ENCODE measurements around the gene TRIM40. TPM values are rescaled to one million over a fixed set of nuclear protein-coding genes. Genes with fewer than 3 reads are reported as not detected.

TRIM40 gene
- total and polyA plus RNA-seq, 2 experiments from 2014 or later = not detected

- no peak overlapping the region for H2AFZ ChIP-seq
- no peak; the same call in 2 of the 3 replicates for ATAC-seq
- Mint-ChIP-seq H3K9me3 (no peaks in the 10 kb centered on the region), H3K36me3 (ENCODE audit: low read depth) (no peaks in the 10 kb centered on the region), H3K27ac (no peak overlapping the region), H3K4me1 (peaks cover 5% of the 10 kb centered on the region), H3K4me3 (no peak overlapping the region), H3K27me3 (ENCODE audit: insufficient read depth, low read depth, poor library complexity) (no peaks in the 10 kb centered on the region)
- no peak overlapping the region for H3K27ac ChIP-seq (ENCODE audit: low read depth)
- H3F3A ChIP-seq (replicated peaks; ENCODE audit: low read depth) = no peaks in the 10 kb centered on the region
- H4K20me1 ChIP-seq (replicated peaks; ENCODE audit: insufficient read depth) = no peaks in the 10 kb centered on the region
- no peaks in the 10 kb centered on the region for H3K9me2 ChIP-seq (ENCODE audit: insufficient read depth)
- H3K36me3 ChIP-seq (ENCODE audit: insufficient read depth) = no peaks in the 10 kb centered on the region
- no peak for DNase-seq (ENCODE audit: low spot score)
- H3K4me1 ChIP-seq (ENCODE audit: insufficient read depth) = no peaks in the 10 kb centered on the region
- TF ChIP-seq ZNF114 (CRISPR knock-in tag; IDR thresholded peaks at IDR 0.05) (no peak), ZNF331 (CRISPR knock-in tag; IDR thresholded peaks at IDR 0.05; ENCODE audit: low read depth) (no peak), STAT1 (IDR thresholded peaks at IDR 0.05; ENCODE audit: unreplicated experiment) (no peak), REST (IDR thresholded peaks at IDR 0.05; ENCODE audit: unreplicated experiment) (no peak), CTCF (conservative IDR thresholded peaks at IDR 0.05; ENCODE audit: low read depth in 2 of 2) (no peak), ZNF462 (CRISPR knock-in tag; IDR thresholded peaks at IDR 0.05) (no peak)
- H3K27me3 ChIP-seq (ENCODE audit: insufficient read depth) = no peaks in the 10 kb centered on the region
- no peak overlapping the region for H3K4me3 ChIP-seq
- no peaks in the 10 kb centered on the region for H3K79me2 ChIP-seq (replicated peaks; ENCODE audit: insufficient read depth)
- H3K4me2 ChIP-seq = no peak overlapping the region
These were observed 11.2 kb downstream of the TRIM40 start for GRCh38 chr6:30147096-30147495.
